ENCODE data around the gene IL31RA. TPM values are rescaled to one million over a fixed set of nuclear protein-coding genes. Genes with fewer than 3 reads are reported as not detected.

The IL31RA gene
- total RNA-seq, 1 experiment from 2014 or later: not detected

- H3K36me3 Mint-ChIP-seq: 0 out of 2 replicates have a peak, but pooled peaks cover 2% of the 10 kb centered on the region
- H3K4me1 Mint-ChIP-seq: no peaks in the 10 kb centered on the region
- DNase-seq (ENCODE audit: low spot score) (no peak), ATAC-seq (no peak)
- peaks cover 3% of the 10 kb centered on the region for H3K27me3 Mint-ChIP-seq (ENCODE audit: low read depth)
- peaks cover 14% of the 10 kb centered on the region for H3K9me3 Mint-ChIP-seq
- no peak overlapping the region for H3K4me3 Mint-ChIP-seq
- POLR2A ChIA-PET: no interaction called here
- TF ChIP-seq NFATC4 (CRISPR knock-in tag; IDR thresholded peaks at IDR 0.05) (no peak), MAX (CRISPR knock-in tag; IDR thresholded peaks at IDR 0.05) (no peak), ZNF671 (CRISPR knock-in tag; IDR thresholded peaks at IDR 0.05) (no peak)
- H3K27ac Mint-ChIP-seq: no peak overlapping the region
- CTCF ChIA-PET: no interaction called here
These were observed 13.7 kb downstream of the IL31RA start for GRCh38 chr5:55864606-55865541.

DNA sequence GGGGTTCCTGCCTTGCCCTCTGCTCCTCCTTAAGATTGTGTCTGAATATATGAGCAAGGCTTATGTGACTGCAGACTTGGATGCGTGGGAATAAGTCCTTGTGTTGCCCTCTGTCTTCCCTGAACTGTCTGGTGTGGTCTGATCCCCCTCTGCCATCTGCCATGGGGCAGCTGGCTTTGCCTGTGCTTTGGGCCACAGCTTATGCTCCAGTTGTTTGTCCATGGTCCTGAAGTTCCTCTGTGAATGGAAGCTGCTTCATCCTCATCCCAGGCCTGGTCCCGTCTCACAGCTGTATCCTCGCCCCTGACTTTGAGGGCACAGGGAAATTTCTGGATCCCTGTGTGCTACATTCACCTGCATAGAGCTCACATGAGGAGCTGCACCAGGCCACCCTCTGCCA is 14.7 kb downstream of the IL31RA start:
- ChIA-PET CTCF (interaction anchor here (0.6 to 1.1 kb wide), 2 partner anchors 71 to 537 kb away, joined by 3 to 5 read pairs; no protein-coding TSS in a partner anchor), POLR2A (no interaction called here)
- ATAC-seq (peak; percentile 60), DNase-seq (ENCODE audit: low spot score) (no peak)
- Mint-ChIP-seq H3K27ac (no peak overlapping the region), H3K27me3 (ENCODE audit: low read depth) (peaks cover 3% of the 10 kb centered on the region), H3K9me3 (peaks cover 8% of the 10 kb centered on the region), H3K4me3 (no peak overlapping the region), H3K36me3 (0 out of 2 replicates have a peak, but pooled peaks cover 2% of the 10 kb centered on the region), H3K4me1 (no peaks in the 10 kb centered on the region)
- TF ChIP-seq, protein P1, sequence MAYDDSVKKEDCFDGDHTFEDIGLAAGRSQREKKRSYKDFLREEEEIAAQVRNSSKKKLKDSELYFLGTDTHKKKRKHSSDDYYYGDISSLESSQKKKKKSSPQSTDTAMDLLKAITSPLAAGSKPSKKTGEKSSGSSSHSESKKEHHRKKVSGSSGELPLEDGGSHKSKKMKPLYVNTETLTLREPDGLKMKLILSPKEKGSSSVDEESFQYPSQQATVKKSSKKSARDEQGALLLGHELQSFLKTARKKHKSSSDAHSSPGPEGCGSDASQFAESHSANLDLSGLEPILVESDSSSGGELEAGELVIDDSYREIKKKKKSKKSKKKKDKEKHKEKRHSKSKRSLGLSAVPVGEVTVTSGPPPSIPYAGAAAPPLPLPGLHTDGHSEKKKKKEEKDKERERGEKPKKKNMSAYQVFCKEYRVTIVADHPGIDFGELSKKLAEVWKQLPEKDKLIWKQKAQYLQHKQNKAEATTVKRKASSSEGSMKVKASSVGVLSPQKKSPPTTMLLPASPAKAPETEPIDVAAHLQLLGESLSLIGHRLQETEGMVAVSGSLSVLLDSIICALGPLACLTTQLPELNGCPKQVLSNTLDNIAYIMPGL (CRISPR knock-in tag; IDR thresholded peaks at IDR 0.05): no peak
- no peak for TF ChIP-seq SMAD3 (CRISPR knock-in tag; IDR thresholded peaks at IDR 0.05; ENCODE audit: borderline replicate concordance)
- TF ChIP-seq MAX (CRISPR knock-in tag; IDR thresholded peaks at IDR 0.05): no peak
- no peak for TF ChIP-seq ZNF512 (CRISPR knock-in tag; IDR thresholded peaks at IDR 0.05; ENCODE audit: borderline replicate concordance)

- ChIA-PET POLR2A (no interaction called here), CTCF (interaction anchor here (0.6 to 1.1 kb wide), 2 partner anchors 70 to 538 kb away, joined by 3 to 5 read pairs; no protein-coding TSS in a partner anchor)
- Mint-ChIP-seq H3K27me3 (ENCODE audit: low read depth) (peaks cover 2% of the 10 kb centered on the region), H3K27ac (no peak overlapping the region), H3K4me3 (no peak overlapping the region), H3K4me1 (no peaks in the 10 kb centered on the region), H3K9me3 (peaks cover 4% of the 10 kb centered on the region), H3K36me3 (0 out of 2 replicates have a peak, but pooled peaks cover 2% of the 10 kb centered on the region)
- no peak for DNase-seq (ENCODE audit: low spot score)
- no peak for ATAC-seq
- TF ChIP-seq ZNF317 (CRISPR knock-in tag; IDR thresholded peaks at IDR 0.05; ENCODE audit: borderline replicate concordance, low read depth) (no peak), GABPB1 (CRISPR knock-in tag; IDR thresholded peaks at IDR 0.05) (no peak), ZNF416 (CRISPR knock-in tag; IDR thresholded peaks at IDR 0.05) (no peak), TP53 (CRISPR knock-in tag; IDR thresholded peaks at IDR 0.05) (no peak), SP1 (CRISPR knock-in tag; conservative IDR thresholded peaks at IDR 0.05) (no peak), HMGA2 (CRISPR knock-in tag; IDR thresholded peaks at IDR 0.05) (no peak), OVOL2 (CRISPR knock-in tag; IDR thresholded peaks at IDR 0.05; ENCODE audit: borderline replicate concordance) (no peak), NR3C1 (CRISPR knock-in tag; conservative IDR thresholded peaks at IDR 0.05; ENCODE audit: low read depth) (no peak), GTF2I (CRISPR knock-in tag; conservative IDR thresholded peaks at IDR 0.05) (no peak), ATF1 (CRISPR knock-in tag; IDR thresholded peaks at IDR 0.05) (no peak), ESRRA (CRISPR knock-in tag; IDR thresholded peaks at IDR 0.05; ENCODE audit: borderline replicate concordance) (no peak), ZNF138 (CRISPR knock-in tag; conservative IDR thresholded peaks at IDR 0.05) (no peak), TCF7 (CRISPR knock-in tag; IDR thresholded peaks at IDR 0.05; ENCODE audit: low read depth) (no peak), RELA (CRISPR knock-in tag; IDR thresholded peaks at IDR 0.05; ENCODE audit: borderline replicate concordance) (no peak)
- TF ChIP-seq, protein P2, sequence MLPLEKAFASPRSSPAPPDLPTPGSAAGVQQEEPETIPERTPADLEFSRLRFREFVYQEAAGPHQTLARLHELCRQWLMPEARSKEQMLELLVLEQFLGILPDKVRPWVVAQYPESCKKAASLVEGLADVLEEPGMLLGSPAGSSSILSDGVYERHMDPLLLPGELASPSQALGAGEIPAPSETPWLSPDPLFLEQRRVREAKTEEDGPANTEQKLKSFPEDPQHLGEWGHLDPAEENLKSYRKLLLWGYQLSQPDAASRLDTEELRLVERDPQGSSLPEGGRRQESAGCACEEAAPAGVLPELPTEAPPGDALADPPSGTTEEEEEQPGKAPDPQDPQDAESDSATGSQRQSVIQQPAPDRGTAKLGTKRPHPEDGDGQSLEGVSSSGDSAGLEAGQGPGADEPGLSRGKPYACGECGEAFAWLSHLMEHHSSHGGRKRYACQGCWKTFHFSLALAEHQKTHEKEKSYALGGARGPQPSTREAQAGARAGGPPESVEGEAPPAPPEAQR (CRISPR knock-in tag; IDR thresholded peaks at IDR 0.05): no peak
- TF ChIP-seq, protein P3, sequence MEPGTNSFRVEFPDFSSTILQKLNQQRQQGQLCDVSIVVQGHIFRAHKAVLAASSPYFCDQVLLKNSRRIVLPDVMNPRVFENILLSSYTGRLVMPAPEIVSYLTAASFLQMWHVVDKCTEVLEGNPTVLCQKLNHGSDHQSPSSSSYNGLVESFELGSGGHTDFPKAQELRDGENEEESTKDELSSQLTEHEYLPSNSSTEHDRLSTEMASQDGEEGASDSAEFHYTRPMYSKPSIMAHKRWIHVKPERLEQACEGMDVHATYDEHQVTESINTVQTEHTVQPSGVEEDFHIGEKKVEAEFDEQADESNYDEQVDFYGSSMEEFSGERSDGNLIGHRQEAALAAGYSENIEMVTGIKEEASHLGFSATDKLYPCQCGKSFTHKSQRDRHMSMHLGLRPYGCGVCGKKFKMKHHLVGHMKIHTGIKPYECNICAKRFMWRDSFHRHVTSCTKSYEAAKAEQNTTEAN (CRISPR knock-in tag; IDR thresholded peaks at IDR 0.05): no peak
- TF ChIP-seq, protein P4, sequence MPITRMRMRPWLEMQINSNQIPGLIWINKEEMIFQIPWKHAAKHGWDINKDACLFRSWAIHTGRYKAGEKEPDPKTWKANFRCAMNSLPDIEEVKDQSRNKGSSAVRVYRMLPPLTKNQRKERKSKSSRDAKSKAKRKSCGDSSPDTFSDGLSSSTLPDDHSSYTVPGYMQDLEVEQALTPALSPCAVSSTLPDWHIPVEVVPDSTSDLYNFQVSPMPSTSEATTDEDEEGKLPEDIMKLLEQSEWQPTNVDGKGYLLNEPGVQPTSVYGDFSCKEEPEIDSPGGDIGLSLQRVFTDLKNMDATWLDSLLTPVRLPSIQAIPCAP (CRISPR knock-in tag; IDR thresholded peaks at IDR 0.05): no peak
- TF ChIP-seq, protein P5, sequence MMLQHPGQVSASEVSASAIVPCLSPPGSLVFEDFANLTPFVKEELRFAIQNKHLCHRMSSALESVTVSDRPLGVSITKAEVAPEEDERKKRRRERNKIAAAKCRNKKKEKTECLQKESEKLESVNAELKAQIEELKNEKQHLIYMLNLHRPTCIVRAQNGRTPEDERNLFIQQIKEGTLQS (CRISPR knock-in tag; conservative IDR thresholded peaks at IDR 0.05): no peak
These were observed 15.3 kb downstream of the IL31RA start for GRCh38 chr5:55866485-55866884.

Measured in WTC11 (cell line).